A673 (cell line): ENCODE results near the gene ZNF740. TPM values are rescaled to one million over a fixed set of nuclear protein-coding genes. Genes with fewer than 3 reads are reported as not detected.

Experiments used
- BruUV-seq: library from RNA; stranded (reverse); fragments of 400-500 nt; replicated peaks from 2 replicates; lab custom pipeline; 2021; lab: Mats Ljungman, UMichigan
- CTCF ChIA-PET: fragments of 300-600 bp; sonication (Branson Sonifier 250); formaldehyde crosslinking; loops from one replicate; lab custom pipeline; 2022; ENCODE audit warnings: antibody characterized with exemption; lab: Charles Lee
- POLR2A ChIA-PET: fragments of 300-600 bp; sonication (Branson Sonifier 250); formaldehyde crosslinking; loops from one replicate; lab custom pipeline; 2022; ENCODE audit warnings: antibody characterized with exemption; ENCODE audit not compliant: low non-redundant PET; lab: Charles Lee
- DNase-seq: peaks from one replicate; pipeline ENCODE4 v3.0.0-alpha.2; 2015; ENCODE audit warnings: low spot score
- H3K27ac ChIP-seq: fragments of 200-600 bp; sonication (generic); 2 replicates; pipeline ENCODE4 v1.5.1; 2016; ENCODE audit warnings: mixed run types, low read depth, mild to moderate bottlenecking, mixed read lengths, antibody characterized with exemption, low read length; ENCODE audit not compliant: poor library complexity, severe bottlenecking
- H3K27me3 ChIP-seq: fragments of 200-600 bp; sonication (generic); replicated peaks from 2 replicates; pipeline ENCODE4 v1.6.1; 2017; ENCODE audit warnings: mixed run types, low read depth, mild to moderate bottlenecking, mixed read lengths, antibody characterized with exemption, low read length; ENCODE audit not compliant: insufficient read depth, poor library complexity
- H3K36me3 ChIP-seq: fragments of 200-600 bp; sonication (generic); 2 replicates; pipeline ENCODE4 v1.6.1; 2016; ENCODE audit warnings: mixed run types, mild to moderate bottlenecking, mixed read lengths, antibody characterized with exemption, low read length; ENCODE audit not compliant: insufficient read depth, poor library complexity, severe bottlenecking
- H3K4me1 ChIP-seq: fragments of 200-600 bp; sonication (generic); 2 replicates; pipeline ENCODE4 v1.6.1; 2017; ENCODE audit warnings: mixed run types, mild to moderate bottlenecking, mixed read lengths, antibody characterized with exemption, low read length; ENCODE audit not compliant: insufficient read depth, poor library complexity, severe bottlenecking
- H3K4me3 ChIP-seq: fragments of 200-600 bp; sonication (generic); 2 replicates; pipeline ENCODE4 v1.5.1; 2016; ENCODE audit warnings: low read depth, mixed run types, mild to moderate bottlenecking, mixed read lengths, low read length; ENCODE audit not compliant: poor library complexity, severe bottlenecking
- H3K9me3 ChIP-seq: fragments of 200-600 bp; sonication (generic); 2 replicates; pipeline ENCODE4 v1.6.1; 2016; ENCODE audit warnings: mixed run types, low read depth, mild to moderate bottlenecking, mixed read lengths, antibody characterized with exemption, low read length; ENCODE audit not compliant: poor library complexity, severe bottlenecking
- EZH2 ChIP-seq: fragments of 200-600 bp; sonication (generic); IDR thresholded peaks from 2 replicates; pipeline ENCODE4 v1.6.1; 2017; ENCODE audit warnings: borderline replicate concordance, low read depth, mild to moderate bottlenecking, mixed read lengths, antibody characterized with exemption, low read length; ENCODE audit not compliant: poor library complexity, severe bottlenecking
- intact Hi-C: fragments of 100-400 bp; cut with micrococcal nuclease; formaldehyde crosslinking; loops from one replicate; pipeline ENCODE4 v1.10.0; 2022; ENCODE audit not compliant: unreplicated experiment
- total RNA-seq: library from RNA; stranded (reverse); gene quantifications from 2 replicates; pipeline ENCODE4 v1.2.3, GENCODE V29; 2021
- TF ChIP-seq, protein P1 (sequence below): fragments of 300-800, 200-600 bp; sonication (generic); conservative IDR thresholded peaks from 2 replicates; pipeline ENCODE4 v1.5.1; 2017; ENCODE audit warnings: low read depth, mild to moderate bottlenecking, antibody characterized with exemption, low read length, moderate library complexity, mixed read lengths

Gene ZNF740
- total RNA-seq, 1 experiment from 2014 or later, result 48.6 TPM

- no peaks in the 10 kb centered on the region for H3K36me3 ChIP-seq
- no peak for TF ChIP-seq EZH2
- TF ChIP-seq, protein P1, sequence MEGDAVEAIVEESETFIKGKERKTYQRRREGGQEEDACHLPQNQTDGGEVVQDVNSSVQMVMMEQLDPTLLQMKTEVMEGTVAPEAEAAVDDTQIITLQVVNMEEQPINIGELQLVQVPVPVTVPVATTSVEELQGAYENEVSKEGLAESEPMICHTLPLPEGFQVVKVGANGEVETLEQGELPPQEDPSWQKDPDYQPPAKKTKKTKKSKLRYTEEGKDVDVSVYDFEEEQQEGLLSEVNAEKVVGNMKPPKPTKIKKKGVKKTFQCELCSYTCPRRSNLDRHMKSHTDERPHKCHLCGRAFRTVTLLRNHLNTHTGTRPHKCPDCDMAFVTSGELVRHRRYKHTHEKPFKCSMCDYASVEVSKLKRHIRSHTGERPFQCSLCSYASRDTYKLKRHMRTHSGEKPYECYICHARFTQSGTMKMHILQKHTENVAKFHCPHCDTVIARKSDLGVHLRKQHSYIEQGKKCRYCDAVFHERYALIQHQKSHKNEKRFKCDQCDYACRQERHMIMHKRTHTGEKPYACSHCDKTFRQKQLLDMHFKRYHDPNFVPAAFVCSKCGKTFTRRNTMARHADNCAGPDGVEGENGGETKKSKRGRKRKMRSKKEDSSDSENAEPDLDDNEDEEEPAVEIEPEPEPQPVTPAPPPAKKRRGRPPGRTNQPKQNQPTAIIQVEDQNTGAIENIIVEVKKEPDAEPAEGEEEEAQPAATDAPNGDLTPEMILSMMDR, result no peak
- no peak overlapping the region for H3K4me3 ChIP-seq
- no peaks in the 10 kb centered on the region for H3K9me3 ChIP-seq
- H3K4me1 ChIP-seq, result peaks cover 39% of the 10 kb centered on the region
- no TSS peak for BruUV-seq
- intact Hi-C loops, result no loop called here
- CTCF ChIA-PET, result no interaction called here
- DNase-seq, result no peak
- H3K27ac ChIP-seq, result no peak overlapping the region
- POLR2A ChIA-PET, result no interaction called here
- H3K27me3 ChIP-seq, result no peaks in the 10 kb centered on the region
Measured at GRCh38 chr12:53226815-53227214, 46.3 kb downstream of the ZNF740 start.

DNA sequence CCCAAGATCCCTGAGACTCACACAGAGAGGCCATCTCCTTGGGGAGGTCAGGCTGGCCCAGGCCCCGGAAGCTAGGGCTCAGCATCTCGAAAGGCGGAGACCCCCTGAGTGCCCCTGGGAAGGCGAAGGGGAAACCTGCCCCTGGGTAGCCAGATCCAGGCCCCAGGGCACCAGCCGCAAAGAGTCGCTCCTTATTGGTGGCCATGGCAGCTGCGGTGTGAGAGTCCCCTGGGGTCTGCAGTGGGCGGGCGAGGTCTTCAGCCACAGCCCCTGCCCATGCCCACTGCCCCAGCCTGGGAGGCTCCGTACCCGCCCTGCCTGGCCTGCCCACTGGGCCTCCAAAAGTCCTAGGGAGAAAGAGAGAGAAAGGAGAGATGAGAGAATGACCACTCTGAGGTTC, 46.8 kb downstream of the ZNF740 start:
- H3K4me3 ChIP-seq, result no peak overlapping the region
- DNase-seq, result no peak
- H3K9me3 ChIP-seq, result no peaks in the 10 kb centered on the region
- BruUV-seq, result no TSS peak
- peaks cover 34% of the 10 kb centered on the region for H3K4me1 ChIP-seq
- TF ChIP-seq EZH2, result no peak
- TF ChIP-seq, protein P1, result no peak
- no peaks in the 10 kb centered on the region for H3K36me3 ChIP-seq
- intact Hi-C loops, result no loop called here
- ChIA-PET CTCF (no interaction called here), POLR2A (no interaction called here)
- H3K27ac ChIP-seq, result no peak overlapping the region
- H3K27me3 ChIP-seq, result no peaks in the 10 kb centered on the region

DNA sequence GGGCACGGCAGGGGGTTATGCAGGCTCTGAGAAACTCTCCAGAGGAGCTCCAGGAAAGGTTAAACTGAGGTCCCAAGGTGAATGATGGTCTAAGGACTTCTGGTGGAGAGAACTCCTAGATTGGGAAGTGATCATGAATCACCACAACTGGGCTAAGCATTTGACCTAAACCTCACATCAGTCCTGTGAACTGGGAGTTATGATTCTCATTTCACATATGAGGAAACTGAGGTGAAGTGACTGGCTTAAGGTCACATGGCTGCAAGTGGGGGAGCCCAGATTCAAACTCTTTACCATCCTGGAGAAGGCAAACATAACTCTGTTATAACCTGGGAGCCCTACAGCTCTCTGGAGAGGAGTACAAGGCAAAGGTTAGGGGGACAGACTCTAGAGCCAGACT, 47.3 kb downstream of the ZNF740 start:
- ChIA-PET CTCF (no interaction called here), POLR2A (no interaction called here)
- Histone ChIP-seq H3K36me3 (no peaks in the 10 kb centered on the region), H3K4me3 (no peak overlapping the region), H3K27ac (no peak overlapping the region), H3K9me3 (no peaks in the 10 kb centered on the region), H3K4me1 (peaks cover 34% of the 10 kb centered on the region), H3K27me3 (no peaks in the 10 kb centered on the region)
- intact Hi-C loops, result no loop called here
- TF ChIP-seq EZH2, result no peak
- TF ChIP-seq, protein P1, result no peak
- DNase-seq, result no peak
- no TSS peak for BruUV-seq
